ENCODE measurements around the gene GPC5.

GRCh38 chr13:91372911-91373310 is 25.5 kb upstream of the GPC5 start:
- TF ChIP-seq CTCF (IDR thresholded peaks at IDR 0.05) = no peak
- TF ChIP-seq POLR2A (IDR thresholded peaks at IDR 0.05) = no peak
- TF ChIP-seq EP300 (IDR thresholded peaks at IDR 0.05) = no peak

Measured in ovary (tissue), 3 donors.